Right cardiac atrium (tissue), 5 donors: ENCODE data around the gene GAB1. TPM values are rescaled to one million over a fixed set of nuclear protein-coding genes. Genes with fewer than 3 reads are reported as not detected.
A peak's percentile ranks its signal among the peaks of the same experiment; 100 is the strongest.

ENCODE experiments used
- ATAC-seq, 2 donors: fragments of 200-7000 bp; cut with Tn5 transposase; one replicate each; pipeline versions ENCODE4 v1.8.0 to v1.9.1; 2020; ENCODE audit warnings: moderate library complexity in 2 of 2, mild to moderate bottlenecking in 1 of 2
- DNase-seq, 3 donors: peaks; one replicate each; pipeline ENCODE4 v3.0.0-alpha.2; 2020
- H3K27ac ChIP-seq: one replicate; pipeline ENCODE4 v1.5.1; 2013; ENCODE audit warnings: mild to moderate bottlenecking, low read length, control low read depth, moderate library complexity
- H3K27me3 ChIP-seq: one replicate; pipeline ENCODE4 v1.6.1; 2013; ENCODE audit not compliant: control insufficient read depth, insufficient read depth
- H3K4me1 ChIP-seq: one replicate; pipeline ENCODE4 v1.6.1; 2013; ENCODE audit warnings: low read length; ENCODE audit not compliant: control insufficient read depth, insufficient read depth
- H3K4me3 ChIP-seq: one replicate; pipeline ENCODE4 v1.5.1; 2013; ENCODE audit warnings: low read length, control low read depth
- H3K9me3 ChIP-seq: one replicate; pipeline ENCODE4 v1.6.1; 2013; ENCODE audit warnings: low read length; ENCODE audit not compliant: control insufficient read depth
- WGBS: extraction: QIAGEN DNeasy Blood & Tissue Kit; methylation state at CpG from one replicate; pipeline ENCODE4 v1.1.7; 2013; 5-methylcytosine and 5-hydroxymethylcytosine counted together
- intact Hi-C, 4 donors: fragments of 100-400 bp; cut with DNase I; formaldehyde crosslinking; loops; one replicate each; pipeline versions ENCODE4 v1.11.0 to v1.14.0; 2022 to 2023
- polyA plus RNA-seq: library from polyadenylated mRNA; stranded (reverse); fragments of 200-250 nt; gene quantifications from one replicate; pipeline ENCODE4 v1.2.3, GENCODE V29; 2013
- total RNA-seq, 4 donors: library from RNA; stranded (reverse); fragmentation: NEBNext Ultra II Directional; extraction: Animal tissue kit (Norgen Biotek cat#: 25700); gene quantifications; one replicate each; pipeline ENCODE4 v1.2.1, GENCODE V29; 2021
- donor health status: healthy with polysubstance abuse.
- donor health status: DM: no; HTN: yes; CAD: no.
- donor health status: DM: no; HTN: no; CAD: no.
- donor health status: DM: no; HTN: yes; CAD: no; lungs with severe emphysema.
- donor health status: DM: yes; HTN: yes; CAD: no.

GAB1 gene
- total and polyA plus RNA-seq, 5 donors = 11.0 to 73.4 (median 58.3) TPM

GRCh38 chr4:143399113-143399949 lies 62.7 kb downstream of the GAB1 start:
- H3K27ac ChIP-seq = no peak overlapping the region
- no peak overlapping the region for H3K4me3 ChIP-seq
- H3K9me3 ChIP-seq = no peaks in the 10 kb centered on the region
- peaks cover 10% of the 10 kb centered on the region for H3K4me1 ChIP-seq
- DNase-seq (no peak), ATAC-seq (no peak)
- 70% methylated on average over 5 of the region's 5 CpGs for WGBS
- H3K27me3 ChIP-seq = no peaks in the 10 kb centered on the region
- intact Hi-C loops = loop anchor here in 1 of 4 donors (10.0 kb wide), 1 partner anchor 65 kb away; the partner anchor contains the start of gene GAB1

GRCh38 chr4:143400082-143400481 lies 63.4 kb downstream of the GAB1 start:
- Histone ChIP-seq H3K9me3 (no peaks in the 10 kb centered on the region), H3K4me3 (no peak overlapping the region), H3K4me1 (peaks cover 12% of the 10 kb centered on the region), H3K27me3 (no peaks in the 10 kb centered on the region), H3K27ac (no peak overlapping the region)
- DNase-seq (no peak), ATAC-seq (peak in 1 of 2 donors; percentile 10)
- intact Hi-C loops = loop anchor here in 1 of 4 donors (5.0 kb wide), 1 partner anchor 48 kb away; no protein-coding TSS in a partner anchor
- 67% methylated on average over 2 of the region's 2 CpGs for WGBS

- peak; percentile 19 to 23 for ATAC-seq
- 23% methylated on average over 4 of the region's 4 CpGs for WGBS
- Histone ChIP-seq H3K4me1 (peaks cover 15% of the 10 kb centered on the region), H3K27ac (peak overlapping the region; percentile 85), H3K4me3 (peak overlapping the region; percentile 36), H3K9me3 (no peaks in the 10 kb centered on the region), H3K27me3 (no peaks in the 10 kb centered on the region)
- no peak for DNase-seq
- intact Hi-C loops = loop anchor here in 1 of 4 donors (5.0 kb wide), 1 partner anchor 51 kb away; no protein-coding TSS in a partner anchor
These were observed 66.3 kb downstream of the GAB1 start for GRCh38 chr4:143402776-143403552.

GRCh38 chr4:143403553-143403820 lies 66.8 kb downstream of the GAB1 start:
- DNase-seq (no peak), ATAC-seq (no peak)
- intact Hi-C loops = loop anchor here in 1 of 4 donors (5.0 kb wide), 1 partner anchor 51 kb away; no protein-coding TSS in a partner anchor
- Histone ChIP-seq H3K9me3 (no peaks in the 10 kb centered on the region), H3K4me1 (peaks cover 15% of the 10 kb centered on the region), H3K27me3 (no peaks in the 10 kb centered on the region), H3K27ac (peak overlapping the region; percentile 85), H3K4me3 (peak overlapping the region; percentile 36)
- 29% methylated on average over 4 of the region's 4 CpGs for WGBS

- 87% methylated on average over 3 of the region's 3 CpGs for WGBS
- no peaks in the 10 kb centered on the region for H3K9me3 ChIP-seq
- H3K4me1 ChIP-seq = peaks cover 21% of the 10 kb centered on the region
- DNase-seq (no peak), ATAC-seq (no peak)
- no peak overlapping the region for H3K27ac ChIP-seq
- H3K4me3 ChIP-seq = no peak overlapping the region
- intact Hi-C loops = loop anchor here in 1 of 4 donors (5.0 kb wide), 1 partner anchor 52 kb away; no protein-coding TSS in a partner anchor
- H3K27me3 ChIP-seq = no peaks in the 10 kb centered on the region
These were observed 67.9 kb downstream of the GAB1 start for GRCh38 chr4:143404555-143404954.

- DNase-seq = no peak
- peaks cover 20% of the 10 kb centered on the region for H3K4me1 ChIP-seq
- no peaks in the 10 kb centered on the region for H3K27me3 ChIP-seq
- intact Hi-C loops = no loop called here
- peak overlapping the region; percentile 18 for H3K4me3 ChIP-seq
- no peaks in the 10 kb centered on the region for H3K9me3 ChIP-seq
- peak overlapping the region; percentile 64 for H3K27ac ChIP-seq
- 56% methylated on average over 3 of the region's 3 CpGs for WGBS
- no peak for ATAC-seq
These were observed 68.5 kb downstream of the GAB1 start for GRCh38 chr4:143405075-143405730.

- 22% methylated on average over 3 of the region's 3 CpGs for WGBS
- H3K4me1 ChIP-seq = peaks cover 23% of the 10 kb centered on the region
- H3K4me3 ChIP-seq = no peak overlapping the region
- H3K27me3 ChIP-seq = no peaks in the 10 kb centered on the region
- intact Hi-C loops = no loop called here
- ATAC-seq (peak; percentile 84 to 85), DNase-seq (peak; percentile 62 to 74 (median 71))
- H3K27ac ChIP-seq = peak overlapping the region; percentile 1
- H3K9me3 ChIP-seq = no peaks in the 10 kb centered on the region
These were observed 69.8 kb downstream of the GAB1 start for GRCh38 chr4:143406523-143406922.

GRCh38 chr4:143407474-143407873 lies 70.8 kb downstream of the GAB1 start:
- peak in 1 of 2 donors; percentile 22 for ATAC-seq
- WGBS = 28% methylated on average over 3 of the region's 3 CpGs
- no peak overlapping the region for H3K27ac ChIP-seq
- H3K27me3 ChIP-seq = no peaks in the 10 kb centered on the region
- intact Hi-C loops = no loop called here
- no peak overlapping the region for H3K4me3 ChIP-seq
- peaks cover 23% of the 10 kb centered on the region for H3K4me1 ChIP-seq
- no peak for DNase-seq
- no peaks in the 10 kb centered on the region for H3K9me3 ChIP-seq

GRCh38 chr4:143407888-143408287 lies 71.2 kb downstream of the GAB1 start:
- Histone ChIP-seq H3K9me3 (no peaks in the 10 kb centered on the region), H3K27ac (no peak overlapping the region)
- intact Hi-C loops = no loop called here

GRCh38 chr4:143410015-143410414 lies 73.3 kb downstream of the GAB1 start:
- DNase-seq (no peak), ATAC-seq (no peak)
- H3K4me1 ChIP-seq = peaks cover 19% of the 10 kb centered on the region
- no peaks in the 10 kb centered on the region for H3K9me3 ChIP-seq
- 86% methylated on average over 3 of the region's 3 CpGs for WGBS
- H3K27me3 ChIP-seq = no peaks in the 10 kb centered on the region
- intact Hi-C loops = no loop called here
- H3K4me3 ChIP-seq = no peak overlapping the region
- no peak overlapping the region for H3K27ac ChIP-seq

More at GRCh38 chr4:143407888-143408287, 71.2 kb downstream of the GAB1 start:
- DNase-seq (no peak), ATAC-seq (no peak)
- Histone ChIP-seq H3K4me3 (no peak overlapping the region), H3K4me1 (peaks cover 23% of the 10 kb centered on the region), H3K27me3 (no peaks in the 10 kb centered on the region)
- 29% methylated on average over 2 of the region's 2 CpGs for WGBS
